ENCODE data around the gene DDIT3. TPM values are rescaled to one million over a fixed set of nuclear protein-coding genes. Genes with fewer than 3 reads are reported as not detected.

Gene DDIT3
- total RNA-seq, 2 donors from 2014 or later, result 24.9 to 79.8 TPM

DNA sequence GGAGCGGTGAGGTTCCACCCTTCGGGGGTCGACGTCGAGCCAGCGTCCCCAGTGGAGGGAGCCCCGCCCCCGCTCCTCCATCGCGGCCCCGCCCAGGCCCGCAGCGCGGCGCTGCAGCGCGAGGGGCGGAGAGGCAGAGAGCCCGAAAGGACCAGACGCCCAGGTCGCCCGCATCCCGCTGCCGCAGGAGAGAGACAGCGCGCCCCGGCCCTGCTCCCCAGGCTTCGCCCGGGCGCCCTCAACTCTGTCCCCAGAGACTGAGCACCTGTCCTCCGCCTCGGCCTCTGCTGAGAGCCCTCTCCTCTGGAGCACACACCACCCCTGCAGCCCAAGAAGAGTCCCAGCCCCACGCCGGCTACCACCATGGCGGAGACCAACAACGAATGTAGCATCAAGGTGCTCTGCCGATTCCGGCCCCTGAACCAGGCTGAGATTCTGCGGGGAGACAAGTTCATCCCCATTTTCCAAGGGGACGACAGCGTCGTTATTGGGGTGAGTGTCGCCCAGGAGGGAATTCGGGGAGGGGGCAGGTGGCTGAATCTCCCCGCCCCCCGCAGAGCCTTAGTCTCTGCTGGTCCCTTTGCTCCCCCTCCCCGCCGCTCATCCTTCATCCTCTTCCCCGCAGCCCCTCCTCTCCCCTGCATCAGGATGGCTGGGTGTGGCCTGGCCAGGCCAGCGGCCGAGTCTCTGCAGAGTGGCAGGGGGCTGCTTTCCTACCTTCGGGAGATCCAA is 29.8 kb upstream of the DDIT3 start, which contains the start of gene KIF5A:
TSS of gene KIF5A (plus strand) at position 136 of the 732 bp plus-strand sequence. CDS start at position 364, 228 bp downstream.
- H3K36me3 Mint-ChIP-seq, result peaks cover 11 to 17% of the 10 kb centered on the region in 2 donors
- H3K9me3 Mint-ChIP-seq, result no peaks in the 10 kb centered on the region
- DNase-seq (ENCODE audit: low spot score in 2 of 2) (peak in 1 of 2 donors; percentile 78), ATAC-seq (peak; percentile 39 to 67)
- H3K27ac Mint-ChIP-seq, result no peak within 1 kb of the TSS

GRCh38 chr12:57549203-57549908 is 29.0 kb upstream of the DDIT3 start:
- H3K9me3 Mint-ChIP-seq, result no peaks in the 10 kb centered on the region
- H3K36me3 Mint-ChIP-seq, result peaks cover 11 to 17% of the 10 kb centered on the region in 2 donors
- ATAC-seq (no peak), DNase-seq (ENCODE audit: low spot score in 2 of 2) (no peak)
- H3K27ac Mint-ChIP-seq, result no peak overlapping the region

- Mint-ChIP-seq H3K36me3 (peaks cover 11 to 17% of the 10 kb centered on the region in 2 donors), H3K9me3 (no peaks in the 10 kb centered on the region), H3K27ac (no peak overlapping the region)
- ATAC-seq (no peak), DNase-seq (ENCODE audit: low spot score in 2 of 2) (no peak)
Measured at GRCh38 chr12:57548488-57548887, 28.2 kb upstream of the DDIT3 start.

DNA sequence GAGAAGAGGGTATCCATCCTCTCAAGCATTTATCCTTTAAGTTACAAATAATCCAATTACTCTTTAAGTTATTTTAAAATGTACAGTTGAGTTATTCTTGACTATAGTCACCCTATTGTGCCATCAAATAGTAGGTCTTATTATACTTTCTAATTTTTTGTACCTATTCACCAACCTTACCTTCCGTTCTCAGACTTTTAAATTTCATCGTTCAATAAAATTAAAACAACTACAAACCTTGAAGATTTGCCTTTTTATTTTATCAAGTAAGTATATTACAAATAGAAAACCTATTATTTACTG is 27.6 kb upstream of the DDIT3 start:
- H3K36me3 Mint-ChIP-seq, result peaks cover 11 to 17% of the 10 kb centered on the region in 2 donors
- no peak overlapping the region for H3K27ac Mint-ChIP-seq
- DNase-seq (ENCODE audit: low spot score in 2 of 2) (no peak), ATAC-seq (no peak)
- H3K9me3 Mint-ChIP-seq, result no peaks in the 10 kb centered on the region

DNA sequence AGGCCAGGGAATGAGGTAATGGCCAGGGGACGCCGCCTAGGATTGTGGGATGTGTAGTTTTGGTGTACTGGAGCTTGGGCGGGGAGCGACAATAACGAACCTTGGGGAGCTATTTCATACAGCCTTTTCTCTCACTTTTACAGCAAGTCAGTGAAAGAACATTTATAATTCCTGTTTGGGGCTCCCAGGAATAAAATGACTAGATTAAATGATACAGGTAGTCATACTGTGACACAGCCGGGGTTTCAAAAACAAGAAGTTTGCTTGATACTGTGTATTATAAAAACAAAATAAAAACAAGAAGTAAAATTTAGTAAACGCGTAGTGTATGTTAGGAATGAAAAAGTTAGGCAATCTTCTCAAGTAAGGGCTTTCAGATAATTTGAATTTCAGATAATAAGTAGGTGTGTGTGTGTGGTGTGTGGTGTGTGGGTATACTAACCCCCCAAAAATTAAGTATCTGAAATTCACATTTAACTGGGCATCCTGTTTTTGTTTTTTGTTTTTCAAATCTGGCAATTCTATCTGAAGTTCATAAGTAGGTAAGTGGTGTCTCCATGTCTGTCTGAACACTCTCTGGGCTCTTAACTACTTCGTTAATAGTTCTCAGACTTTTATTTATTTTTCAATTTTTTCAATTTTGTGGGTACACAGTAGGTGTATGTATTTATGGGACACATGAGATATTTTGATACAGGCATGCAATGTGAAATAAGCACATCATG is 27.1 kb upstream of the DDIT3 start:
- peaks cover 11 to 17% of the 10 kb centered on the region in 2 donors for H3K36me3 Mint-ChIP-seq
- ATAC-seq (no peak), DNase-seq (ENCODE audit: low spot score in 2 of 2) (no peak)
- peak overlapping the region; percentile 98 to 99 for H3K27ac Mint-ChIP-seq
- H3K9me3 Mint-ChIP-seq, result no peaks in the 10 kb centered on the region

- DNase-seq (ENCODE audit: low spot score in 2 of 2) (peak; percentile 93 to 94), ATAC-seq (peak; percentile 98 to 99)
- Mint-ChIP-seq H3K9me3 (no peaks in the 10 kb centered on the region), H3K27ac (peak within 1 kb of the TSS; percentile 98 to 99), H3K36me3 (peaks cover 11 to 17% of the 10 kb centered on the region in 2 donors)
Measured at GRCh38 chr12:57546438-57547287, 26.3 kb upstream of the DDIT3 start, which contains the start of gene DCTN2. DCTN2 (minus strand) TSS chr12:57547192; CDS start chr12:57547063, 129 bp downstream.

DNA sequence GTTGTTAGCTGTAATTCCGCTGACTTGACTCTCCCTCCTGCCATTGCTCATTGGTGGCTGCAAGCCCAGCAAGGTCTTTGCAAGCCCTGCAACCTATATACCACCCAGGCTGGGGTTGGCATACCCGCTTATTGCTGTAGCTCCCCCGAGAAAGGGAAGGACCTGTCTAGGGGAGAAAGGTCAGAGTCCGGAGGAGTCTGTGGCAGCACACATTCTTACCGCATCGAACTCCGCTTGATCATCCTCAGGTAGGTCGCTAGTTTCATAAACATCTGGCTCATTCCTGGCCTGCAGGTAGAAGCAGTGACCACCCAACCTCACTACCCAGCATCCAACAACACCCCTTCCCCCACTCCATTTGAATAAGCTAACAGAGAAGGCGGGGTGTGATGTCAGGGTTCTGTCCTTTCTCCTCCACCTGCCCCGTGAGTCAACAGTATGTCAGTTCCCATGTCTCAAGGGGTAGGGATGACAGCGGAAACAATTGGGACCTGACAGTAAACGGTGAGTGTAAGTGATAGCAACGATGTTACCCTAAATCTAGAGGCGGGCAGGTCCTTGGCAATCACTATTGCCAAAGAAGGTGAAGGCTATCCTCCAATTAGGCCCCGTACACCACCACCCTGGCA is 25.6 kb upstream of the DDIT3 start:
- ATAC-seq (peak in 1 of 2 donors; percentile 15), DNase-seq (ENCODE audit: low spot score in 2 of 2) (no peak)
- H3K36me3 Mint-ChIP-seq, result peaks cover 11 to 17% of the 10 kb centered on the region in 2 donors

GRCh38 chr12:57543581-57543980 is 23.3 kb upstream of the DDIT3 start:
- H3K36me3 Mint-ChIP-seq, result peaks cover 11 to 17% of the 10 kb centered on the region in 2 donors
- DNase-seq (ENCODE audit: low spot score in 2 of 2) (no peak), ATAC-seq (no peak)
- H3K9me3 Mint-ChIP-seq, result no peaks in the 10 kb centered on the region
- H3K27ac Mint-ChIP-seq, result no peak overlapping the region

More for the DNA sequence above, 25.6 kb upstream of the DDIT3 start:
- H3K27ac Mint-ChIP-seq, result peak overlapping the region; percentile 98 to 99
- H3K9me3 Mint-ChIP-seq, result no peaks in the 10 kb centered on the region

DNA sequence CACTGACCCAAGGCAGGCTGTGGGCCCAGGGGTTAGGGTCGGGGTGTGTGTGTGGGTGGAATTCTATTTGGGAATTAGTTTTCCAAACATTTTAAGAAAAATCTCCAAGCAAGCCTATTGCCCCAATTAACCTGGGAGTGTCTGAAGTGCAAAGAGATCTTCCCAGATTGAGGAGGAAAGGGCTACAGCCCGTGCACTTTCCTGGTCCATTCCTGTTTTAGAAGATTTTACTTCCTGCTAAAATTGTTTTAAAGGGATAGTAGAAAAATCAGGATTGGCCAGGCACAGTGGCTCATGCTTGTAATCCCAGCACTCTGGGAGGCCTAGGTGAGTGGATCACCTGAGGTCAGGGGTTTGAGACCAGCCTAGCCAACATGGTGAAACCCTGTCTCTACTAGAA is 21.4 kb upstream of the DDIT3 start:
- ATAC-seq, result no peak
- H3K36me3 Mint-ChIP-seq, result peaks cover 10 to 11% of the 10 kb centered on the region in 2 donors
- DNase-seq (ENCODE audit: low spot score in 2 of 2), result no peak
- H3K27ac Mint-ChIP-seq, result no peak overlapping the region
- no peaks in the 10 kb centered on the region for H3K9me3 Mint-ChIP-seq

DNA sequence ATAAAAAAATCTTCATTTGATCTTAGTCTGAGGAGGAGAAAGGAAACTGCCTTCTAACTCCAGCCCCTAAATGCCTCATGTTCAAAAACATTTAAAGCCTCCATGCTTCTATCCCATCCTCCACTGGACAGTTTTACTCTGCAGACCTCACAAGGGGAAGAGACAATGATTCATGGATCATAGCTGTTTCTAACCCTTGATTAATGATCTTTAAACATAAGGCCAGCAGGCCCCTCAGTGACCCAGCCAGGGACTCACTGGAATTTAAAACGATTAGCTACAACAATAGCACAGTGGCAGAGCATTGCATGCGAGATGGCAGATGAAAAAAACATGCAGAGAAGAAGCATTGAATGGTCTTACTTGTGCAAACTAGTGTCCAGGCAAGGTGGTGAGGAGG is 20.7 kb upstream of the DDIT3 start:
- H3K9me3 Mint-ChIP-seq, result no peaks in the 10 kb centered on the region
- peaks cover 3 to 4% of the 10 kb centered on the region in 2 donors for H3K36me3 Mint-ChIP-seq
- ATAC-seq (no peak), DNase-seq (ENCODE audit: low spot score in 2 of 2) (no peak)
- H3K27ac Mint-ChIP-seq, result no peak overlapping the region

GRCh38 chr12:57539134-57539768 is 18.9 kb upstream of the DDIT3 start:
- Mint-ChIP-seq H3K27ac (no peak overlapping the region), H3K36me3 (peaks cover 0 to 6% of the 10 kb centered on the region in 2 donors), H3K9me3 (no peaks in the 10 kb centered on the region)
- ATAC-seq (peak in 1 of 2 donors; percentile 24), DNase-seq (ENCODE audit: low spot score in 2 of 2) (no peak)

- DNase-seq (ENCODE audit: low spot score in 2 of 2), result no peak
- peaks cover 6% of the 10 kb centered on the region in 2 donors for H3K36me3 Mint-ChIP-seq
- peak overlapping the region in 1 of 2 donors; percentile 50 for H3K27ac Mint-ChIP-seq
- no peaks in the 10 kb centered on the region for H3K9me3 Mint-ChIP-seq
- no peak for ATAC-seq
Measured at GRCh38 chr12:57536597-57536942, 16.3 kb upstream of the DDIT3 start.

DNA sequence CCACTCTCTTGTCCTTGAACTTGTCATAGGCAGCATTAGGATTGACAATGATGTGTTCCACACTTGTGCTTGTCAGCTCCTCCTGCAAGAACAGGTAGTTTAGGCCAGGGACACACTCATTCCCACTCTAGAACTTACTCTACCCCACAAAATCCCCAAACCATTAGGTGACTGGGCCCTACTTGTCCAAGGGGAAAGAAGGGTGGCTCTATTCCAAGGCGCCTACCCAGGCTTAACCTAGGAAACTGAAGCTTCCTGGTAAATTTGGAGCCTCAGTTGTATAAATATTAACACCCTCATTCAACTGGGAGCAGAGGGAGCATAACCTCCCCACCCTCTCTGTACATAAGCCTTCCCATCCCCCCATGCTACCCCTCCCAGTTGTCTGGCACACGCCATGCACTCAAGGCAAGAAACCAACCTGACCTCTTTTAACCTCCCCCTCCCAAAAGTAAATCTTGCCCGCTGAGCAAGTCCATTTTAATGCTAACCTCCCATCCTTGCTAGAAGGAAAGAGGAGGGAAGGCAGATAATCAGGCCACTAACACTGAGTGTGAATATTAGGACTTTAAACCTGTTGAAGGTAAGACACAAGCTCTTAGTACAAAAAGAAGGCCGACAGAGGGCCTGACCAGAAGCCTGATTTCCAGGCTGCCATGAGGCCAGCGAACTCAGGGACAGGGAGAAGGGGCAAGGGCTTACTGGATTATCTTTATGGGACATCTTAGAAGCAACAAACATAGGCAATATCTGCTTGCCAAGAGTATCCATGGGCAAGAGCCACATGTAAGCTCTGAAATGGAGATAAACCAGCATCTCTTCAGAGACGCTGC is 15.7 kb upstream of the DDIT3 start:
- Mint-ChIP-seq H3K36me3 (peaks cover 6% of the 10 kb centered on the region in 2 donors), H3K27ac (peak overlapping the region in 1 of 2 donors; percentile 46), H3K9me3 (no peaks in the 10 kb centered on the region)
- no peak for ATAC-seq
- DNase-seq (ENCODE audit: low spot score in 2 of 2), result no peak

GRCh38 chr12:57534991-57535543 is 14.8 kb upstream of the DDIT3 start:
- DNase-seq (ENCODE audit: low spot score in 2 of 2), result no peak
- ATAC-seq, result no peak
- no peaks in the 10 kb centered on the region for H3K9me3 Mint-ChIP-seq
- H3K36me3 Mint-ChIP-seq, result peaks cover 6 to 8% of the 10 kb centered on the region in 2 donors
- peak overlapping the region in 1 of 2 donors; percentile 46 for H3K27ac Mint-ChIP-seq
